ENCODE measurements around the gene CCT2. TPM values are rescaled to one million over a fixed set of nuclear protein-coding genes. Genes with fewer than 3 reads are reported as not detected.

The CCT2 gene
- total RNA-seq, 1 donor from 2014 or later, result 224 TPM

- H3K36me3 ChIP-seq (ENCODE audit: control insufficient read depth, insufficient read depth, low read length), result peaks cover 3% of the 10 kb centered on the region
- no peak for DNase-seq (ENCODE audit: low read depth)
Observed at GRCh38 chr12:69589082-69589481, 3.8 kb downstream of the CCT2 start.

GRCh38 chr12:69595689-69596088 lies 10.4 kb downstream of the CCT2 start:
- no peak for TF ChIP-seq CTCF (IDR thresholded peaks at IDR 0.05; ENCODE audit: insufficient read depth, low read length, poor library complexity, severe bottlenecking)
- Histone ChIP-seq H3K4me3 (ENCODE audit: low read depth, low read length) (no peak overlapping the region), H3K36me3 (ENCODE audit: control insufficient read depth, insufficient read depth, low read length) (peaks cover 3% of the 10 kb centered on the region), H3K27me3 (ENCODE audit: control insufficient read depth, insufficient read depth, low read length) (no peaks in the 10 kb centered on the region)
- no peak for DNase-seq (ENCODE audit: low read depth)

More at GRCh38 chr12:69589082-69589481, 3.8 kb downstream of the CCT2 start:
- no peak for TF ChIP-seq CTCF (IDR thresholded peaks at IDR 0.05; ENCODE audit: insufficient read depth, low read length, poor library complexity, severe bottlenecking)
- H3K4me3 ChIP-seq (ENCODE audit: low read depth, low read length), result no peak overlapping the region
- H3K27me3 ChIP-seq (ENCODE audit: control insufficient read depth, insufficient read depth, low read length), result no peaks in the 10 kb centered on the region

GRCh38 chr12:69598174-69598753 lies 13.0 kb downstream of the CCT2 start:
- Histone ChIP-seq H3K4me3 (ENCODE audit: low read depth, low read length) (no peak overlapping the region), H3K27me3 (ENCODE audit: control insufficient read depth, insufficient read depth, low read length) (no peaks in the 10 kb centered on the region), H3K36me3 (ENCODE audit: control insufficient read depth, insufficient read depth, low read length) (peaks cover 3% of the 10 kb centered on the region)
- DNase-seq (ENCODE audit: low read depth), result no peak
- no peak for TF ChIP-seq CTCF (IDR thresholded peaks at IDR 0.05; ENCODE audit: insufficient read depth, low read length, poor library complexity, severe bottlenecking)

GRCh38 chr12:69600804-69601203 lies 15.5 kb downstream of the CCT2 start:
- Histone ChIP-seq H3K27me3 (ENCODE audit: control insufficient read depth, insufficient read depth, low read length) (no peaks in the 10 kb centered on the region), H3K36me3 (ENCODE audit: control insufficient read depth, insufficient read depth, low read length) (no peaks in the 10 kb centered on the region), H3K4me3 (ENCODE audit: low read depth, low read length) (no peak overlapping the region)
- DNase-seq (ENCODE audit: low read depth), result no peak
- TF ChIP-seq CTCF (IDR thresholded peaks at IDR 0.05; ENCODE audit: insufficient read depth, low read length, poor library complexity, severe bottlenecking), result no peak

GRCh38 chr12:69601962-69602685 lies 16.9 kb downstream of the CCT2 start:
- no peak overlapping the region for H3K4me3 ChIP-seq (ENCODE audit: low read depth, low read length)
- no peak for TF ChIP-seq CTCF (IDR thresholded peaks at IDR 0.05; ENCODE audit: insufficient read depth, low read length, poor library complexity, severe bottlenecking)
- no peaks in the 10 kb centered on the region for H3K27me3 ChIP-seq (ENCODE audit: control insufficient read depth, insufficient read depth, low read length)
- no peaks in the 10 kb centered on the region for H3K36me3 ChIP-seq (ENCODE audit: control insufficient read depth, insufficient read depth, low read length)
- no peak for DNase-seq (ENCODE audit: low read depth)

Data from kidney epithelial cell (primary cell).